ENCODE results near the gene HRK.

DNA sequence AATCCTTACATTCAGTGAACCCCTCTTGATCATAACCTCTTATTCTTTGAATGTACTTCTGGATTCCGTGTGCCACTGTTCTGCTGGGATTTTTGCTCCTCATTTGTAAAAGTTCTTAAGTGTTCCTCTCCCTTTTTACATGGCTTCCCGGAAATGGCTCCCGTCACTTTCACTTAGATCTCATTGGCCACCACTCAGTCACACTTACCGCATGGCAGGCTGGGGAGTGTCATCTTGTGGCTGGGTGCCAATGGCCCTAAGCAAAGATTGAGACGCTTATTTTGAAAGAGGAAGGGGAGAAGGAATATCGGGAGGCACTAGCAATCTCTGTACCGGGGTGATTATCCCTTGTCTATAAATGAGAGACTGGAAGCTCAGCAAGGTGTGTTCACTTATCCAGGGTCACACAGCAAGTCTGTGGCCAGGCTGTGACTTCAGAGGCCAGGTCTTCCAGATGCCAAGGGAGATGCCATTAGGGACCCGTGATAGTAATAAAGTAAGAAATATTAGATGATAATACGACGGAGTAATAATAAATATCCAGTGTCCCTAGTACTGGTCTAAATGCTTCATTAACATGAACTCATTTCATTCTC lies 74.3 kb downstream of the HRK start:
- no peak for TF ChIP-seq CTCF (conservative IDR thresholded peaks at IDR 0.05; ENCODE audit: low read depth, low read length)
- no peak for TF ChIP-seq EZH2 (IDR thresholded peaks at IDR 0.05; ENCODE audit: low read length, unreplicated experiment)
- TF ChIP-seq EZH2phosphoT487 (IDR thresholded peaks at IDR 0.05; ENCODE audit: borderline replicate concordance, low read length): no peak

All from PC-3 (cell line).